CD4-positive, alpha-beta T cell treated with Interleukin-2 at 100 ng/mL for 4 hours (primary cell): ENCODE data around the gene DUS1L.

Experiments
- DNase-seq: peaks from one replicate; pipeline ENCODE4 v3.0.0-alpha.2; 2020; ENCODE audit warnings: low spot score

The DUS1L gene

GRCh38 chr17:82055023-82055964, 10.3 kb downstream of the DUS1L start:
- no peak for DNase-seq

GRCh38 chr17:82054351-82055022, 11.1 kb downstream of the DUS1L start:
- no peak for DNase-seq

GRCh38 chr17:82053556-82054263, 11.9 kb downstream of the DUS1L start:
- no peak for DNase-seq

GRCh38 chr17:82053130-82053529, 12.5 kb downstream of the DUS1L start:
- DNase-seq, result no peak

- no peak for DNase-seq
Observed at GRCh38 chr17:82052638-82053059, 13.0 kb downstream of the DUS1L start.

GRCh38 chr17:82051776-82052637, 13.6 kb downstream of the DUS1L start, which contains the start of the genes GPS1 and RFNG:
GPS1 (plus strand) TSS chr17:82051898; CDS start chr17:82051932, 34 bp downstream.
RFNG (minus strand) TSS chr17:82051811; CDS start chr17:82051766, 45 bp downstream.
- DNase-seq, result peak; percentile 75

- DNase-seq, result no peak
Observed at GRCh38 chr17:82050761-82051641, 14.6 kb downstream of the DUS1L start.

GRCh38 chr17:82050152-82050760, 15.3 kb downstream of the DUS1L start:
- DNase-seq, result no peak

GRCh38 chr17:82049521-82049971, 16.1 kb downstream of the DUS1L start:
- no peak for DNase-seq

- no peak for DNase-seq
Observed at GRCh38 chr17:82049106-82049505, 16.5 kb downstream of the DUS1L start.

GRCh38 chr17:82048571-82048971, 17.0 kb downstream of the DUS1L start:
- DNase-seq, result no peak

- no peak for DNase-seq
Observed at GRCh38 chr17:82047914-82048570, 17.6 kb downstream of the DUS1L start.

GRCh38 chr17:82047379-82047778, 18.2 kb downstream of the DUS1L start:
- no peak for DNase-seq

- no peak for DNase-seq
Observed at GRCh38 chr17:82046903-82047302, 18.7 kb downstream of the DUS1L start.

- no peak for DNase-seq
Observed at GRCh38 chr17:82045936-82046484, 19.6 kb downstream of the DUS1L start.

- no peak for DNase-seq
Observed at GRCh38 chr17:82043507-82043906, 22.1 kb downstream of the DUS1L start.

- DNase-seq, result no peak
Observed at GRCh38 chr17:82042649-82043048, 23.0 kb downstream of the DUS1L start.

- no peak for DNase-seq
Observed at GRCh38 chr17:82041144-82041814, 24.3 kb downstream of the DUS1L start.
